K562 (cell line): ENCODE data around the gene USP32. TPM values are rescaled to one million over a fixed set of nuclear protein-coding genes. Genes with fewer than 3 reads are reported as not detected.

Experiments
- ATF7 ChIP-seq: fragments of 450-650 bp; IDR thresholded peaks from 2 replicates; pipeline ENCODE4 v1.7.1; 2014; ENCODE audit warnings: mild to moderate bottlenecking, moderate library complexity
- DIDO1 ChIP-seq: fragments of 450-650 bp; IDR thresholded peaks from 2 replicates; pipeline ENCODE4 v1.6.1; 2016; ENCODE audit warnings: low read depth, missing biosample characterization, missing genetic modification characterization
- FOXM1 ChIP-seq, 2 experiments: fragments of 450-650 bp in 1 of 2; sonication (generic) in 1 of 2; formaldehyde crosslinking in 1 of 2; IDR thresholded peaks; 2 replicates each; pipeline versions ENCODE4 v1.6.1 to v1.9.0; 2017 to 2022; ENCODE audit warnings: low read depth in 2 of 2, mild to moderate bottlenecking in 2 of 2, missing genetic modification reagents in 1 of 2, moderate library complexity in 1 of 2
- FUS ChIP-seq: fragments of 200-400 bp; formaldehyde crosslinking; optimal IDR thresholded peaks from 2 replicates; pipeline ENCODE3; 2017; ENCODE audit warnings: low read depth, low read length
- JUND ChIP-seq, 2 experiments: IDR thresholded peaks; 2 replicates in 1 of 2; 3 replicates in 1 of 2; pipeline ENCODE4 v1.6.1; 2011; ENCODE audit warnings: borderline replicate concordance in 2 of 2, low read depth in 2 of 2, low read length in 2 of 2, improper control_type of control experiment in 1 of 2, missing biosample characterization in 1 of 2, missing genetic modification characterization in 1 of 2, missing genetic modification reagents in 1 of 2
- MED1 ChIP-seq: sonication (generic); formaldehyde crosslinking; IDR thresholded peaks from 2 replicates; pipeline ENCODE4 v1.8.1; 2023; ENCODE audit warnings: missing genetic modification reagents, borderline replicate concordance
- MTA2 ChIP-seq: fragments of 450-650 bp; IDR thresholded peaks from 2 replicates; pipeline ENCODE4 v1.6.1; 2016; ENCODE audit warnings: low read depth
- PTBP1 ChIP-seq: fragments of 200-400 bp; formaldehyde crosslinking; IDR thresholded peaks from 2 replicates; pipeline ENCODE4 v1.6.1; 2017; ENCODE audit warnings: low read depth, low read length
- RAD51 ChIP-seq: fragments of 450-650 bp; IDR thresholded peaks from 2 replicates; pipeline ENCODE4 v1.7.1; 2016; ENCODE audit warnings: low read depth, mild to moderate bottlenecking, borderline replicate concordance
- SAFB ChIP-seq: fragments of 200-400 bp; formaldehyde crosslinking; IDR thresholded peaks from 2 replicates; pipeline ENCODE4 v1.6.1; 2017; ENCODE audit warnings: low read depth, low read length, borderline replicate concordance
- SIX5 ChIP-seq, 2 experiments: IDR thresholded peaks; 2 replicates each; pipeline ENCODE4 v1.6.1; 2011; ENCODE audit warnings: low read length in 2 of 2, borderline replicate concordance in 1 of 2, low read depth in 1 of 2, mild to moderate bottlenecking in 1 of 2, moderate library complexity in 1 of 2; ENCODE audit not compliant: insufficient read depth in 1 of 2
- SRF ChIP-seq, 2 experiments: fragments of 250-450, 450-650 bp in 1 of 2; sonication (Bioruptor Pico) in 1 of 2; sonication (generic) in 1 of 2; formaldehyde crosslinking; IDR thresholded peaks; 2 replicates each; pipeline versions ENCODE4 v1.5.0 to v1.5.1; 2020 to 2022; ENCODE audit warnings: mild to moderate bottlenecking in 1 of 2, missing genetic modification reagents in 1 of 2
- TAF1 ChIP-seq: IDR thresholded peaks from 2 replicates; pipeline ENCODE4 v1.6.1; 2011; ENCODE audit warnings: mild to moderate bottlenecking, low read length, moderate library complexity; ENCODE audit not compliant: insufficient read depth, control insufficient read depth, severe bottlenecking; ENCODE audit errors: extremely low read depth
- TAF15 ChIP-seq: fragments of 200-400 bp; formaldehyde crosslinking; IDR thresholded peaks from 2 replicates; pipeline ENCODE4 v1.6.1; 2017; ENCODE audit warnings: mild to moderate bottlenecking, low read depth, low read length, moderate library complexity
- ZBTB9 ChIP-seq: fragments of 450-650 bp; formaldehyde crosslinking; IDR thresholded peaks from 2 replicates; pipeline ENCODE4 v1.4.0; 2020; ENCODE audit warnings: mild to moderate bottlenecking, moderate library complexity
- ZNF174 ChIP-seq: fragments of 250-450 bp; sonication (Bioruptor Pico); IDR thresholded peaks from 2 replicates; pipeline ENCODE4 v1.4.0; 2020; ENCODE audit warnings: mild to moderate bottlenecking
- ZNF354B ChIP-seq: fragments of 250-450 bp; sonication (Bioruptor Pico); IDR thresholded peaks from 2 replicates; pipeline ENCODE4 v1.4.0; 2020
- polyA plus RNA-seq, 8 experiments: library from polyadenylated mRNA; depleted of rRNA in 4 of 8; stranded (reverse) in 5 of 8; unstranded in 3 of 8; fragments of >200 nt; fragmentation: Nextera tagmentation in 2 of 8; fragmentation: Illumina TruSeq in 1 of 8; extraction: Ambion mirVana in 2 of 8; extraction: Trizol in 1 of 8; gene quantifications; 2 replicates each; pipeline versions ENCODE4 v1.2.1 to v1.2.3, GENCODE V29; 2011 to 2014; ENCODE audit warnings: inconsistent platforms in 1 of 8, missing spikeins in 1 of 8
- total RNA-seq, 7 experiments: library from RNA; depleted of rRNA in 6 of 7; stranded (reverse); fragments of >200 nt in 6 of 7; fragmentation: Illumina TruSeq in 2 of 7; extraction: Trizol in 2 of 7; gene quantifications; 2 replicates each; pipeline versions ENCODE4 v1.2.1 to v1.2.3, GENCODE V29; 2011 to 2021; ENCODE audit warnings: low replicate concordance in 1 of 7
- TF ChIP-seq, protein P1 (sequence below): fragments of 450-650 bp; formaldehyde crosslinking; conservative IDR thresholded peaks from 2 replicates; pipeline ENCODE4 v1.4.0; 2022; ENCODE audit warnings: mild to moderate bottlenecking, missing genetic modification characterization
- TF ChIP-seq, protein P2 (sequence below): fragments of 200-800 bp; sonication (Bioruptor generic); IDR thresholded peaks from 2 replicates; pipeline ENCODE4 v1.6.1; 2016; ENCODE audit warnings: missing genetic modification characterization, missing compliant biosample characterization

The USP32 gene
- total and polyA plus RNA-seq, 9 of the 15 experiments (the other 6 are each of a cell fraction or from before 2014, with no cell fraction given): 18.0 to 69.3 (median 47.1) TPM

DNA sequence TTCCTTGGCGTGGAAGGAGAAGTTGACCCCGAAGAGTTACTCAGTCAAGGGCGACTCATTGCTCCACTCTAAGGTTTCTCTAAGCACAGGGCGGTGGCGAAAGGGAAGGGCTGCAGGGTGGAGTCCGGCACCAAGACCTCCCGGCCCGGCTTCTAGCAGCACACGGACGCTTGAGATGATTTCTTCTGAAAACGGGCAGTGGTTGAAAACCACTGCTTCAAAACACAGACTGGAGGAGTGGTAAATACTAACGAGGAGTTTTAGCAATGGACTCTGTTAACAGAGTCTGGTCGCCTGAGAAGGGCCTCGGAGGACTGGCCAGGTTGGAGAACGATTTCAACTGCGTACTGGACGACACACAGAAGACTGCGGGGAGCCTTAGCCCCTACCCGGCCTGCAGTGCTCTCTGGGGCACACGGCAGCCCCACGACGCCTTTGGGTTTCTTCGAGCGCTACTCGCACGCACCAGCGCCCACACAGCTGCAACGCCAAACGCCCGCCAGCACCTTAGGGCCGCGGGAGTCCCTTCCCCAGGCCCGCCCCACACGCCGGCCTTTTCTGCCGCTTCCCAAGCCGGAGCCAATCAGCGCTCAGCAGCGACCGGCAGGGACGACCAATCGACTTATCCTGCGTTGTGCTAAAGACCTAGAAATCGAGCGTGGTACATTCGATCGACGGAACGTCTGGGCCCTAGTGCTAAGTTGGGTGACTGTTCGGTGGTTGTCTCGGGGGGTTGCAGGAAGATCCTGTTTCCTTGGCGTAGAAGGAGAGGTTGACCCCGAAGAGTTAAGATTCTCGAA is 256.6 kb downstream of the USP32 start (continued):
- TF ChIP-seq DIDO1 (tag): peak; percentile 64; the same call in 1 of the 2 replicates
- TF ChIP-seq FOXM1 (IDR thresholded peaks at IDR 0.05; ENCODE audit: low read depth): peak; percentile 95
- no peak for TF ChIP-seq FOXM1 (CRISPR knock-in tag; IDR thresholded peaks at IDR 0.05; ENCODE audit: low read depth)
- no peak for TF ChIP-seq SRF (CRISPR knock-in tag; IDR thresholded peaks at IDR 0.05)
- TF ChIP-seq, protein P1, sequence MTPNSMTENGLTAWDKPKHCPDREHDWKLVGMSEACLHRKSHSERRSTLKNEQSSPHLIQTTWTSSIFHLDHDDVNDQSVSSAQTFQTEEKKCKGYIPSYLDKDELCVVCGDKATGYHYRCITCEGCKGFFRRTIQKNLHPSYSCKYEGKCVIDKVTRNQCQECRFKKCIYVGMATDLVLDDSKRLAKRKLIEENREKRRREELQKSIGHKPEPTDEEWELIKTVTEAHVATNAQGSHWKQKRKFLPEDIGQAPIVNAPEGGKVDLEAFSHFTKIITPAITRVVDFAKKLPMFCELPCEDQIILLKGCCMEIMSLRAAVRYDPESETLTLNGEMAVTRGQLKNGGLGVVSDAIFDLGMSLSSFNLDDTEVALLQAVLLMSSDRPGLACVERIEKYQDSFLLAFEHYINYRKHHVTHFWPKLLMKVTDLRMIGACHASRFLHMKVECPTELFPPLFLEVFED: no peak
- no peak for TF ChIP-seq ZNF354B (CRISPR knock-in tag)
- 0 out of 2 replicates have a peak, but pooled peaks have one; percentile 30 for TF ChIP-seq ZBTB9
- TF ChIP-seq MTA2: no peak
- TF ChIP-seq PTBP1: no peak
- TF ChIP-seq SIX5 (IDR thresholded peaks at IDR 0.05; ENCODE audit: borderline replicate concordance in 1 of 2, insufficient read depth in 1 of 2, low read depth in 1 of 2, low read length in 2 of 2): no peak
- no peak for TF ChIP-seq FUS
- TF ChIP-seq MED1: no peak
- TF ChIP-seq, protein P2, sequence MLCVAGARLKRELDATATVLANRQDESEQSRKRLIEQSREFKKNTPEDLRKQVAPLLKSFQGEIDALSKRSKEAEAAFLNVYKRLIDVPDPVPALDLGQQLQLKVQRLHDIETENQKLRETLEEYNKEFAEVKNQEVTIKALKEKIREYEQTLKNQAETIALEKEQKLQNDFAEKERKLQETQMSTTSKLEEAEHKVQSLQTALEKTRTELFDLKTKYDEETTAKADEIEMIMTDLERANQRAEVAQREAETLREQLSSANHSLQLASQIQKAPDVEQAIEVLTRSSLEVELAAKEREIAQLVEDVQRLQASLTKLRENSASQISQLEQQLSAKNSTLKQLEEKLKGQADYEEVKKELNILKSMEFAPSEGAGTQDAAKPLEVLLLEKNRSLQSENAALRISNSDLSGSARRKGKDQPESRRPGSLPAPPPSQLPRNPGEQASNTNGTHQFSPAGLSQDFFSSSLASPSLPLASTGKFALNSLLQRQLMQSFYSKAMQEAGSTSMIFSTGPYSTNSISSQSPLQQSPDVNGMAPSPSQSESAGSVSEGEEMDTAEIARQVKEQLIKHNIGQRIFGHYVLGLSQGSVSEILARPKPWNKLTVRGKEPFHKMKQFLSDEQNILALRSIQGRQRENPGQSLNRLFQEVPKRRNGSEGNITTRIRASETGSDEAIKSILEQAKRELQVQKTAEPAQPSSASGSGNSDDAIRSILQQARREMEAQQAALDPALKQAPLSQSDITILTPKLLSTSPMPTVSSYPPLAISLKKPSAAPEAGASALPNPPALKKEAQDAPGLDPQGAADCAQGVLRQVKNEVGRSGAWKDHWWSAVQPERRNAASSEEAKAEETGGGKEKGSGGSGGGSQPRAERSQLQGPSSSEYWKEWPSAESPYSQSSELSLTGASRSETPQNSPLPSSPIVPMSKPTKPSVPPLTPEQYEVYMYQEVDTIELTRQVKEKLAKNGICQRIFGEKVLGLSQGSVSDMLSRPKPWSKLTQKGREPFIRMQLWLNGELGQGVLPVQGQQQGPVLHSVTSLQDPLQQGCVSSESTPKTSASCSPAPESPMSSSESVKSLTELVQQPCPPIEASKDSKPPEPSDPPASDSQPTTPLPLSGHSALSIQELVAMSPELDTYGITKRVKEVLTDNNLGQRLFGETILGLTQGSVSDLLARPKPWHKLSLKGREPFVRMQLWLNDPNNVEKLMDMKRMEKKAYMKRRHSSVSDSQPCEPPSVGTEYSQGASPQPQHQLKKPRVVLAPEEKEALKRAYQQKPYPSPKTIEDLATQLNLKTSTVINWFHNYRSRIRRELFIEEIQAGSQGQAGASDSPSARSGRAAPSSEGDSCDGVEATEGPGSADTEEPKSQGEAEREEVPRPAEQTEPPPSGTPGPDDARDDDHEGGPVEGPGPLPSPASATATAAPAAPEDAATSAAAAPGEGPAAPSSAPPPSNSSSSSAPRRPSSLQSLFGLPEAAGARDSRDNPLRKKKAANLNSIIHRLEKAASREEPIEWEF (CRISPR knock-in tag): no peak
- peak; percentile 67 for TF ChIP-seq JUND (IDR thresholded peaks at IDR 0.05; ENCODE audit: borderline replicate concordance, low read depth, low read length)
- TF ChIP-seq JUND (tag; IDR thresholded peaks at IDR 0.05; ENCODE audit: borderline replicate concordance, low read depth, low read length): no peak; the same call in 2 of the 3 replicates
- TF ChIP-seq SAFB: no peak
- TF ChIP-seq ZNF174 (CRISPR knock-in tag): no peak
- peak; percentile 59; the same call in 1 of the 2 replicates for TF ChIP-seq ATF7
- no peak for TF ChIP-seq RAD51
- no peak for TF ChIP-seq TAF15
- peak; percentile 56 for TF ChIP-seq TAF1
